GM19372 (cell line): ENCODE data around the gene SCPEP1.
A peak's percentile ranks its signal among the peaks of the same experiment; 100 is the strongest.
"Not testable (repeated sequence)": the region's sequence is repeated elsewhere in the genome, so short reads cannot be mapped to it uniquely, and the experiment has no call there.

Experiments
- ATAC-seq: cut with Tn5 transposase; IDR thresholded peaks from one replicate; pipeline ENCODE4 v1.9.1; 2021; ENCODE audit warnings: mild to moderate bottlenecking, low read depth, moderate library complexity; ENCODE audit not compliant: unreplicated experiment

SCPEP1 gene, protein sequence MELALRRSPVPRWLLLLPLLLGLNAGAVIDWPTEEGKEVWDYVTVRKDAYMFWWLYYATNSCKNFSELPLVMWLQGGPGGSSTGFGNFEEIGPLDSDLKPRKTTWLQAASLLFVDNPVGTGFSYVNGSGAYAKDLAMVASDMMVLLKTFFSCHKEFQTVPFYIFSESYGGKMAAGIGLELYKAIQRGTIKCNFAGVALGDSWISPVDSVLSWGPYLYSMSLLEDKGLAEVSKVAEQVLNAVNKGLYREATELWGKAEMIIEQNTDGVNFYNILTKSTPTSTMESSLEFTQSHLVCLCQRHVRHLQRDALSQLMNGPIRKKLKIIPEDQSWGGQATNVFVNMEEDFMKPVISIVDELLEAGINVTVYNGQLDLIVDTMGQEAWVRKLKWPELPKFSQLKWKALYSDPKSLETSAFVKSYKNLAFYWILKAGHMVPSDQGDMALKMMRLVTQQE

DNA sequence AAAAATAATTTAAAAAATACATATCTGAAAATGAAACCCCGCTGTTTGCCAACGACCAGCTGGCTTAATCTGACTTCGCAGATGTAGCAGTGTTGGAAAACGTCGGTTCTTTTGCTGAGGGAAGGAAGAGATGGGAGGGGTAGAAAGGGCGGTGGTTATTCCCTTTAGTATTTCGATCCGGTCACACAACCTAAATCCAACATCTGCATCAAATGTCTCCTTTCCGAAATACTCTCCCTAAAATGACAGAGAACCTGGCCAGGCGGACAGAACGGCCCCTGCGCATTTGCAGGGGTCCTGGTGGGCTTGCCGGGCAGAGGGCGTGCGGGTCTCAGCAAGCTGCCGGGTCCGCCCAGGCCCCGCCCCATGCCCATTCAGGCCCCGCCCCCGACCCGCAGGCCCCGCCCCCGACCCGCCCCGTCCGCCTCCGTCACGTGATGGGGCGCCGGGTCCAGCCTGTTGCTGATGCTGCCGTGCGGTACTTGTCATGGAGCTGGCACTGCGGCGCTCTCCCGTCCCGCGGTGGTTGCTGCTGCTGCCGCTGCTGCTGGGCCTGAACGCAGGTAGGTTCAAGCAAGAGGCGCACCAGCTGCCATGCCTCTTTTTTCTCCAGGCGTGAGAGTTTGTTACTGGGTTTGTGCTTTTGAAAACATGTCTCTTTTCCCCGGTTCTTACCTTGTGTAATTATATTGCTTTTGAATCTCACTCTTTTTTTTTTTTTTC lies at the start of gene SCPEP1:
TSS of gene SCPEP1 (plus strand) at position 459 of the 723 bp plus-strand sequence. CDS start at position 488, 29 bp downstream.
- ATAC-seq, result peak; percentile 73

GRCh38 chr17:56928586-56928985 lies 49.3 kb upstream of the SCPEP1 start:
- ATAC-seq, result no peak

- ATAC-seq, result no peak
These were observed 48.5 kb upstream of the SCPEP1 start for GRCh38 chr17:56929362-56929969.

DNA sequence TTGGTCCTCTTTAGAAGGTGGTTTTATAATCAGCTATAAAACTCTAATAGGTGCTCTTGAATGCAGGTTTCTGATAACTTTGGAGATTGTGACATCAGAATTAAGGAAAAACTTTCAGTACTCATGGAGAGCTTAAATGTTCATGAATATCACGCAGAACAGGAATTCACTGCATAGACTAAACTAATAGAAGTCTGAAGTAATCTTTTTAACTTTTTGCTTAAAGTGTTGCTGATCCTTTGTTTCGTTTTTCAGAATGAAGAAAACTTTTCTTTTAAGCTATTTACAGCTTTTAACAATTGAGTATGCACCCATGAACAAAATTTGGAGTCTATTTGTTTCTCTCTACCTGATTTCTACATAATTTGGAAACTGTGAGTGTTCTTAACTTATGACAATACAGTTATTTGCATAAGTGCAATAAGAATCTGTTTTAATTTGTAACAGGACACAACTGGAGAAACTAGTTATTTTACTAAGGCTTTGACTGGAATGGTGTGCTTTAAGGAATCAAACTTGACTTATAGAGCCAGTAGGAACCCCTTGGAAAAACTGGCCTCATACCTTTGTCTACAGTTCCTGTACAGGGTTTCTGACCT lies 47.1 kb upstream of the SCPEP1 start:
- ATAC-seq, result no peak

- no peak for ATAC-seq
These were observed 44.7 kb upstream of the SCPEP1 start for GRCh38 chr17:56933151-56933745.

DNA sequence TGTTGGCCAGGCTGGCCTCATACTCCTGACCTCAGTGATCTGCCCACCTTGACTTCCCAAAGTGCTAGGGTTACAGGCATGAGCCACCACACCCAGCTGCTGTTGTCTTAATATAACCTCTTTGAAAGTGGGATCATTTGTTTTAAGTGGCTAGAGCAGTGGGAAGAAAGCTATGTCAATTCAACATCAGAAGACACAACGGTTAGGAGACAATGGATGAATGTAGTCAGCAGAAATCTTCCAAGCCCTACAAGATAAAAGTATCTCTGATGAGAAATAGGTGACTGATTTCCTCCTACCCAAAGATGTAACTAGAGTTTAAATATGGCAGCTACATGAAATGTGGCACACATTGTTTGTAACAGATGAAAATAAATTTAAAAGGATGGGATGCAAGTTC lies 44.1 kb upstream of the SCPEP1 start:
- ATAC-seq, result no peak

DNA sequence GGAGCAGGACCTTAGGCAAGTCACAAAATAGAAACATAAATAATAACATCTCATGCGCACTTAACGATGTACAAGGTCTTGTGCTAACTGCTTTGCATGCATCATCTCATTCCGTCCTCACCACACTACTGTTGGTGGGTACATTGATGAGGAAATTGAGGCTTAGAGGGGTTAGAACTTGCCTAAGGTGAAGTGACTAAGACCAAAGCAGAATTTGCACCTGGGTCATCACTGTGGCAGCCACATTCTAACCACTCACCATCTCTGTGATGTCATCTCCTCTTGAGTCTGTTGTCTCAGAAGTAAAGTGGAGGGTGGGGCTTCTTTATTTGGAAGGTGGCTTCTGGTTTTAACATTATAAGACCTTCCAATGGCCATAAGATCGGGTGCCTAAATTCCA lies 43.7 kb upstream of the SCPEP1 start:
- no peak for ATAC-seq

- ATAC-seq, result no peak
These were observed 42.5 kb upstream of the SCPEP1 start for GRCh38 chr17:56935461-56935860.

- no peak for ATAC-seq
These were observed 41.1 kb upstream of the SCPEP1 start for GRCh38 chr17:56936697-56937322.

- ATAC-seq, result no peak
These were observed 40.2 kb upstream of the SCPEP1 start for GRCh38 chr17:56937687-56938086.

DNA sequence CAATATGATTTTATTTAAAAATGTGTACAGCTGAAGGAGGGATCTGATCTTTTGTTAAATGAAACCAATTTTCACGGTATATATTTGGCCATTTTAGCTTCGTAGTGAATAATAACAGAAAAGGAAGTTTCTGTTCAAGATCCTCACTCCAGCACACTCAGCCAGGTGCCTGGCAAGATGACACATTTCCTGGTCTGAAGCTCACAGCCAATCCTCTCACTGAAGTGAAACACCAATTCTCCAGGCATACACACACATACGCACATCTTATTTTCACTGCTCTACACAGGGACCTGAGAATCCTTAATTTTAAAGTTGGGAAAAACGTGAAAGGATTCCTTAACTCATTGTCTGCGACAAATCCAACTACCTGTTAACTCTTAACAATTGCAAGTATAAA lies 39.7 kb upstream of the SCPEP1 start:
- not testable (repeated sequence) for ATAC-seq

GRCh38 chr17:56939869-56940484 lies 38.0 kb upstream of the SCPEP1 start:
- ATAC-seq, result peak; percentile 79

GRCh38 chr17:56943505-56944125 lies 34.3 kb upstream of the SCPEP1 start:
- ATAC-seq, result no peak

DNA sequence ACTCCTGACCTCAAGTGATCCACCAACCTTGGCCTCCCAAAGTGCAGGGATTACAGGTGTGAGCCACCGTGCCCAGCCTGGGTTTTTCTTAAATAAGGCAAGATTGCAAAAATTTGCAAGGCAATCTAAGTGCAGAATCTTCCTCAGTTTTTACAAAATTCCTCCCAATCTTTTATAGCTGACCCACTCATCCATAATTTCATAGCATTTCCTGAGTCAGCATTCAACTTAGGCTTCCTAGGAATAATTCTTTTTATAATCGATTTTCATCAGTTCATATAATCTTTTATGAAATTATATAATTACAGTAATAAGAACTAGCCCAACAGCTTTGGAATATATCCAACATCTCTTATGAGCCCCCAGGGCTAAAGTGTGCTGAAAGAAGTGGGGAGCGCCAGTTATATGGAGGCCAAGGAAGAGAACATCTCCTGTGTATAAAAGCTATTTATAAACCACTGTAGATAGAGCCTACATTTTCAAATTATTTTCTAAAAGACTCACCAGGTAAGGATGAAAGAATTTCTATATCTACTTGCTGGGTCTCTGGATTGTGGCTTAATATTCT lies 31.9 kb upstream of the SCPEP1 start:
- ATAC-seq, result no peak

DNA sequence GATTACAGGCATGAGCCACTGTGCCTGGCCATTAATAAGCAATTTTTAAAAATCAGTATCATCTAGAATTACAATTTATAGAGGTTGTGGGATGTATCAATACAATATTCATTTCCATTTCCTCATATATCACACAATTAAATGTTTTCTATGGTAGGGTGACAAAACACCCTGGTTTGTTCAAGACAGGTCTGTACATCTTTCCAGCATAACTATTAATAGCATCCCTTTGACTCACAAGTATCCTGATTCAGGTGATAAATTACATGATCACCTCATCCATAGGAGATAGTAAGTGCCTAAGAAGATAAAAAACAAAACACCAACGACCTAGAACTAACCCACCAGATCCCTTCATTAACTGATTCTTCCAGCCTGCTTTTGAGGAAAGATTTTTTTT lies 30.2 kb upstream of the SCPEP1 start:
- no peak for ATAC-seq

DNA sequence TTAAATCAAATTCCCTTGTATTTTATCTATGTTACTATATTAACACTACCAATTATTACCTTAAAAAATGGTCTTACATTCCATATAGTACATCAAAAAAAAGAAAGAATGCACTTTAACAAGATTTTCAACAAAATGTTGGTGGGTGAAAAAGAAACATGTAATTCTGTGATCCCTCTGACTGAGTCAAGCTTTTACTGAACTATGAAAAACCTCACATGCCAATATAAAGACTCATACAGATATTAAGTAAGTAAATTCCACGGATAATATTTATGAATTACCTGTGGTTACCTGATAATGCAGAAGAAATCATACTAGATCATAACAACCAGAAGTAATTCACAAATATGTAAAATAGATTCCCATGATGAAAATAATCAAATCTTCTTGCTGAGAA lies 29.4 kb upstream of the SCPEP1 start:
- ATAC-seq, result no peak

DNA sequence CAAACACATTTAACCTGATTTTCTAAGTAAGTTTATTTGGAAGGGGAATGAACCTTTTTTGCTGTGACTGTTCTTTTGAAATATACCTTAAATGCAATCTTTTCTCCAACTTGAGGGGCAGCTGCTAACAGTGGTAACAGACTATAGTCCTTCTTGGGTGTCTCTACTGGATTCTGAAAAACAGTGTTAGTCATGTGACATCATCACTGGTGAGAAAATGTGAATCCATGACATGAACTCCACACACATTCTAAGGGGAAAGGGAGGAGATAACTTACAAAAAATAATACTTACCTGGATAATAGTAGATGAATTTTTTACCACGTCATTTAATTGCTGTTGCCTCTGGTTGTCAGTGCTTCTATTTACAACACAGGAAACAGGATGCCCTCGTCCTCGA lies 28.3 kb upstream of the SCPEP1 start:
- no peak for ATAC-seq

- ATAC-seq, result no peak
These were observed 20.9 kb upstream of the SCPEP1 start for GRCh38 chr17:56956992-56957391.
